Colonic mucosa (tissue), 4 donors: Measurements from ENCODE around the gene BNIP2. TPM values are rescaled to one million over a fixed set of nuclear protein-coding genes. Genes with fewer than 3 reads are reported as not detected.
"Not testable (repeated sequence)": the region's sequence is repeated elsewhere in the genome, so short reads cannot be mapped to it uniquely, and the experiment has no call there.

Source experiments
- DNase-seq: peaks from one replicate; pipeline ENCODE4 v3.0.0-alpha.2; 2020
- H3K27ac ChIP-seq: fragments of 200-600 bp; one replicate; pipeline ENCODE4 v1.8.0; 2021
- H3K27me3 ChIP-seq: fragments of 200-600 bp; one replicate; pipeline ENCODE4 v1.8.0; 2021
- H3K36me3 ChIP-seq: fragments of 200-600 bp; one replicate; pipeline ENCODE4 v1.8.0; 2021
- H3K4me1 ChIP-seq: fragments of 200-600 bp; one replicate; pipeline ENCODE4 v1.8.0; 2021; ENCODE audit warnings: mild to moderate bottlenecking
- H3K4me3 ChIP-seq: fragments of 200-600 bp; one replicate; pipeline ENCODE4 v1.8.0; 2021
- H3K9ac ChIP-seq, 2 donors: one replicate each; pipeline ENCODE4 v1.7.0; 2013; ENCODE audit warnings: control low read depth in 2 of 2, low read depth in 2 of 2, low read length in 2 of 2
- H3K9me3 ChIP-seq: fragments of 200-600 bp; one replicate; pipeline ENCODE4 v1.8.0; 2021
- CTCF ChIP-seq: fragments of 200-600 bp; IDR thresholded peaks from one replicate; pipeline ENCODE4 v1.8.0; 2022; ENCODE audit warnings: antibody characterized with exemption, mild to moderate bottlenecking
- intact Hi-C: fragments of 100-400 bp; cut with DNase I; formaldehyde crosslinking; loops from one replicate; pipeline ENCODE4 v1.14.1; 2022
- total RNA-seq, 2 donors: library from RNA; stranded (reverse); fragmentation: NEBNext Ultra II Directional in 1 of 2; extraction: Animal tissue kit (Norgen Biotek cat#: 25700) in 1 of 2; gene quantifications; one replicate each; pipeline ENCODE4 v1.2.1, GENCODE V29; 2021
- donor health status: healthy.
- donor health status: DM: no; HTN: no; CAD: no.
- donor health status: DM: no; HTN: no; CAD: no.

The BNIP2 gene
- total RNA-seq, 2 donors from 2014 or later = 30.1 to 56.1 TPM

GRCh38 chr15:59649603-59650002 lies 39.5 kb downstream of the BNIP2 start:
- Histone ChIP-seq H3K4me1 (no peaks in the 10 kb centered on the region), H3K4me3 (no peak overlapping the region), H3K27me3 (no peaks in the 10 kb centered on the region), H3K9me3 (no peaks in the 10 kb centered on the region), H3K36me3 (no peaks in the 10 kb centered on the region), H3K9ac (no peak overlapping the region), H3K27ac (no peak overlapping the region)
- intact Hi-C loops = no loop called here
- no peak for TF ChIP-seq CTCF
- no peak for DNase-seq

- no peak overlapping the region for H3K9ac ChIP-seq
- DNase-seq = no peak
- H3K9me3 ChIP-seq = no peaks in the 10 kb centered on the region
- H3K4me3 ChIP-seq = no peak overlapping the region
- no peaks in the 10 kb centered on the region for H3K27me3 ChIP-seq
- no peaks in the 10 kb centered on the region for H3K36me3 ChIP-seq
- intact Hi-C loops = no loop called here
- H3K4me1 ChIP-seq = no peaks in the 10 kb centered on the region
- H3K27ac ChIP-seq = no peak overlapping the region
- no peak for TF ChIP-seq CTCF
Measured at GRCh38 chr15:59647085-59647484, 42.0 kb downstream of the BNIP2 start.

- H3K36me3 ChIP-seq = no peaks in the 10 kb centered on the region
Measured at GRCh38 chr15:59646277-59646676, 42.8 kb downstream of the BNIP2 start.

GRCh38 chr15:59645812-59646211 lies 43.3 kb downstream of the BNIP2 start:
- H3K27ac ChIP-seq, DNase-seq, H3K36me3 ChIP-seq, H3K9me3 ChIP-seq, intact Hi-C loops, H3K27me3 ChIP-seq, H3K4me1 ChIP-seq, H3K4me3 ChIP-seq, H3K9ac ChIP-seq: not testable (repeated sequence)

More at GRCh38 chr15:59646277-59646676, 42.8 kb downstream of the BNIP2 start:
- no peaks in the 10 kb centered on the region for H3K27me3 ChIP-seq
- H3K27ac ChIP-seq = no peak overlapping the region
- no peak overlapping the region for H3K4me3 ChIP-seq
- no peaks in the 10 kb centered on the region for H3K4me1 ChIP-seq
- no peaks in the 10 kb centered on the region for H3K9me3 ChIP-seq
- TF ChIP-seq CTCF = no peak
- no peak overlapping the region for H3K9ac ChIP-seq
- intact Hi-C loops = no loop called here
- no peak for DNase-seq

GRCh38 chr15:59644756-59645155 lies 44.4 kb downstream of the BNIP2 start:
- Histone ChIP-seq H3K36me3 (no peaks in the 10 kb centered on the region), H3K4me1 (no peaks in the 10 kb centered on the region)

GRCh38 chr15:59642351-59642750 lies 46.8 kb downstream of the BNIP2 start:
- H3K27ac ChIP-seq = no peak overlapping the region
- no peak for DNase-seq
- no peaks in the 10 kb centered on the region for H3K27me3 ChIP-seq
- no peaks in the 10 kb centered on the region for H3K4me1 ChIP-seq
- H3K9ac ChIP-seq = no peak overlapping the region
- H3K4me3 ChIP-seq = no peak overlapping the region
- intact Hi-C loops = no loop called here
- H3K9me3 ChIP-seq = no peaks in the 10 kb centered on the region
- TF ChIP-seq CTCF = no peak
- no peaks in the 10 kb centered on the region for H3K36me3 ChIP-seq

More at GRCh38 chr15:59644756-59645155, 44.4 kb downstream of the BNIP2 start:
- no peak for DNase-seq
- Histone ChIP-seq H3K4me3 (no peak overlapping the region), H3K27ac (no peak overlapping the region), H3K27me3 (no peaks in the 10 kb centered on the region), H3K9ac (no peak overlapping the region), H3K9me3 (no peaks in the 10 kb centered on the region)
- intact Hi-C loops = no loop called here
- no peak for TF ChIP-seq CTCF

GRCh38 chr15:59637507-59637906 lies 51.6 kb downstream of the BNIP2 start:
- H3K27ac ChIP-seq, H3K9ac ChIP-seq, H3K36me3 ChIP-seq, DNase-seq, H3K4me1 ChIP-seq, H3K4me3 ChIP-seq, H3K9me3 ChIP-seq, H3K27me3 ChIP-seq, intact Hi-C loops: not testable (repeated sequence)
